Thymus (tissue), 11 donors: ENCODE data around the gene ENTREP1. TPM values are rescaled to one million over a fixed set of nuclear protein-coding genes. Genes with fewer than 3 reads are reported as not detected.
"Not testable (repeated sequence)": the region's sequence is repeated elsewhere in the genome, so short reads cannot be mapped to it uniquely, and the experiment has no call there.

Experiments
- DNase-seq, 9 donors: peaks; one replicate each; pipeline ENCODE4 v3.0.0-alpha.2; 2013; ENCODE audit warnings: low spot score in 9 of 9, low read depth in 6 of 9, missing footprints in 1 of 9
- H3K27ac ChIP-seq, 2 donors: one replicate each; pipeline ENCODE4 v1.5.1; 2013; ENCODE audit warnings: control low read depth in 1 of 2, low read depth in 1 of 2, low read length in 1 of 2, mild to moderate bottlenecking in 1 of 2, moderate library complexity in 1 of 2
- H3K27me3 ChIP-seq, 2 donors: one replicate each; pipeline ENCODE4 v1.5.1; 2013; ENCODE audit warnings: low read length in 1 of 2; ENCODE audit not compliant: control insufficient read depth in 2 of 2, insufficient read depth in 1 of 2
- H3K36me3 ChIP-seq, 2 donors: one replicate each; pipeline ENCODE4 v1.5.1; 2013; ENCODE audit warnings: low read length in 1 of 2, mild to moderate bottlenecking in 1 of 2, moderate library complexity in 1 of 2; ENCODE audit not compliant: control insufficient read depth in 2 of 2, insufficient read depth in 2 of 2
- H3K4me1 ChIP-seq, 2 donors: one replicate each; pipeline ENCODE4 v1.5.1; 2013; ENCODE audit warnings: low read length in 2 of 2; ENCODE audit not compliant: control insufficient read depth in 2 of 2, insufficient read depth in 2 of 2
- H3K4me3 ChIP-seq, 2 donors: one replicate each; pipeline ENCODE4 v1.5.1; 2013; ENCODE audit warnings: low read length in 2 of 2, control low read depth in 1 of 2, mild to moderate bottlenecking in 1 of 2
- H3K9me3 ChIP-seq, 2 donors: one replicate each; pipeline ENCODE4 v1.5.1; 2013; ENCODE audit warnings: low read length in 1 of 2, mild to moderate bottlenecking in 1 of 2; ENCODE audit not compliant: control insufficient read depth in 2 of 2, insufficient read depth in 1 of 2
- WGBS: extraction: QIAGEN DNeasy Blood & Tissue Kit; methylation state at CpG from one replicate; pipeline ENCODE4 v1.1.7; 2013; 5-methylcytosine and 5-hydroxymethylcytosine counted together
- polyA plus RNA-seq: library from polyadenylated mRNA; stranded (reverse); fragments of 200-250 nt; gene quantifications from one replicate; pipeline ENCODE4 v1.2.3, GENCODE V29; 2013
- total RNA-seq: library from RNA; stranded (reverse); fragments of 120-200 nt; gene quantifications from one replicate; pipeline ENCODE4 v1.2.4, GENCODE V29; 2013
- donor health status: healthy.

The ENTREP1 gene
- total and polyA plus RNA-seq, 2 donors = 4.1 to 16.1 TPM

DNA sequence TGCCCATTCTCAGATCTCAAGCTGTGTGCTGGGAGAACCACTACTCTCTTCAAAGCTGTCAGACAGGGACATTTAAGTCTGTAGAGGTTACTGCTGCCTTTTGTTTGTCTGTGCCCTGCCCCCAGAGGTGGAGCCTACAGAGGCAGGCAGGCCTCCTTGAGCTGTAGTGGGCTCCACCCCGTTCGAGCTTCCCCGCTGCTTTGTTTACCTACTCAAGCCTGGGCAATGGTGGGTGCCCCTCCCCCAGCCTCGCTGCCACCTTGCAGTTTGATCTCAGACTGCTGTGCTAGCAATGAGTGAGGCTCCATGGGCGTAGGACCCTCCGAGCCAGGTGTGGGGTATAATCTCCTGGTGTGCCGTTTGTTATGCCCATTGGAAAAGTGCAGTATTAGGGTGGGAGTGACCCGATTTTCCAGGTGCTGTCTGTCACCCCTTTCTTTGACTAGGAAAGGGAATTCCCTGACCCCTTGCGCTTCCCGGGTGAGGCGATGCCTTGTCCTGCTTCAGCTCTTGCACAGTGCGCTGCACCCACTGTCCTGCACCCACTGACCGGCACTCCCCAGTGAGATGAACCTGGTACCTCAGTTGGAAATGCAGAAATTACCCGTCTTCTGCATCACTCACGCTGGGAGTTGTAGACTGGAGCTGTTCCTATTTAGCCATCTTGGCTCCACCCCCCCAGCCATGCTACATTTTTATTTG lies 115.4 kb downstream of the ENTREP1 start:
- not testable (repeated sequence) for H3K9me3 ChIP-seq, H3K27ac ChIP-seq, H3K27me3 ChIP-seq, H3K4me1 ChIP-seq, H3K36me3 ChIP-seq, DNase-seq, H3K4me3 ChIP-seq
- WGBS = 97% methylated on average over 15 of the region's 15 CpGs

Other genes with a start within 250 kb of the ENTREP1 start
- gene TJP2, start 150.9 kb upstream of the ENTREP1 start, total RNA-seq = 31.5 TPM
- gene TJP2, start 150.9 kb upstream of the ENTREP1 start, polyA plus RNA-seq = 45.3 TPM